Measurements from ENCODE around the gene TEAD3.

The TEAD3 gene

GRCh38 chr6:35426074-35426473 is 70.8 kb downstream of the TEAD3 start:
- no peak overlapping the region for H3K4me3 ChIP-seq
- TF ChIP-seq FOXP2 (optimal IDR thresholded peaks at IDR 0.05; ENCODE audit: control extremely low read depth, extremely low read length, insufficient read depth) (no peak), EZH2 (IDR thresholded peaks at IDR 0.05) (no peak), POLR2AphosphoS5 (IDR thresholded peaks at IDR 0.05; ENCODE audit: borderline replicate concordance, low read depth, low read length) (no peak)
- H3K9ac ChIP-seq (ENCODE audit: insufficient read length), result no peak overlapping the region
- H3K9me3 ChIP-seq (ENCODE audit: low read depth, low read length), result peaks cover 4% of the 10 kb centered on the region; the same call in 1 of the 2 replicates
- DNase-seq (ENCODE audit: low read depth, low spot score), result no peak
- H3K27ac ChIP-seq, result no peak overlapping the region
- no peaks in the 10 kb centered on the region for H3K36me3 ChIP-seq (ENCODE audit: insufficient read depth, low read length)

- peaks cover 4% of the 10 kb centered on the region; the same call in 1 of the 2 replicates for H3K9me3 ChIP-seq (ENCODE audit: low read depth, low read length)
- TF ChIP-seq FOXP2 (optimal IDR thresholded peaks at IDR 0.05; ENCODE audit: control extremely low read depth, extremely low read length, insufficient read depth) (no peak), POLR2AphosphoS5 (IDR thresholded peaks at IDR 0.05; ENCODE audit: borderline replicate concordance, low read depth, low read length) (no peak), EZH2 (IDR thresholded peaks at IDR 0.05) (no peak)
- H3K4me3 ChIP-seq, result no peak overlapping the region
- no peak overlapping the region for H3K9ac ChIP-seq (ENCODE audit: insufficient read length)
- peak overlapping the region; percentile 70 for H3K27ac ChIP-seq
- H3K36me3 ChIP-seq (ENCODE audit: insufficient read depth, low read length), result no peaks in the 10 kb centered on the region
- peak; percentile 3 for DNase-seq (ENCODE audit: low read depth, low spot score)
These were observed 71.6 kb downstream of the TEAD3 start for GRCh38 chr6:35425284-35425683.
